ENCODE measurements around the gene PTPRA. TPM values are rescaled to one million over a fixed set of nuclear protein-coding genes. Genes with fewer than 3 reads are reported as not detected.
"Not testable (repeated sequence)": the region's sequence is repeated elsewhere in the genome, so short reads cannot be mapped to it uniquely, and the experiment has no call there.

PTPRA gene, protein sequence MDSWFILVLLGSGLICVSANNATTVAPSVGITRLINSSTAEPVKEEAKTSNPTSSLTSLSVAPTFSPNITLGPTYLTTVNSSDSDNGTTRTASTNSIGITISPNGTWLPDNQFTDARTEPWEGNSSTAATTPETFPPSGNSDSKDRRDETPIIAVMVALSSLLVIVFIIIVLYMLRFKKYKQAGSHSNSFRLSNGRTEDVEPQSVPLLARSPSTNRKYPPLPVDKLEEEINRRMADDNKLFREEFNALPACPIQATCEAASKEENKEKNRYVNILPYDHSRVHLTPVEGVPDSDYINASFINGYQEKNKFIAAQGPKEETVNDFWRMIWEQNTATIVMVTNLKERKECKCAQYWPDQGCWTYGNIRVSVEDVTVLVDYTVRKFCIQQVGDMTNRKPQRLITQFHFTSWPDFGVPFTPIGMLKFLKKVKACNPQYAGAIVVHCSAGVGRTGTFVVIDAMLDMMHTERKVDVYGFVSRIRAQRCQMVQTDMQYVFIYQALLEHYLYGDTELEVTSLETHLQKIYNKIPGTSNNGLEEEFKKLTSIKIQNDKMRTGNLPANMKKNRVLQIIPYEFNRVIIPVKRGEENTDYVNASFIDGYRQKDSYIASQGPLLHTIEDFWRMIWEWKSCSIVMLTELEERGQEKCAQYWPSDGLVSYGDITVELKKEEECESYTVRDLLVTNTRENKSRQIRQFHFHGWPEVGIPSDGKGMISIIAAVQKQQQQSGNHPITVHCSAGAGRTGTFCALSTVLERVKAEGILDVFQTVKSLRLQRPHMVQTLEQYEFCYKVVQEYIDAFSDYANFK
- total RNA-seq: 43.6 and 46.7 TPM in 2 replicates

DNA sequence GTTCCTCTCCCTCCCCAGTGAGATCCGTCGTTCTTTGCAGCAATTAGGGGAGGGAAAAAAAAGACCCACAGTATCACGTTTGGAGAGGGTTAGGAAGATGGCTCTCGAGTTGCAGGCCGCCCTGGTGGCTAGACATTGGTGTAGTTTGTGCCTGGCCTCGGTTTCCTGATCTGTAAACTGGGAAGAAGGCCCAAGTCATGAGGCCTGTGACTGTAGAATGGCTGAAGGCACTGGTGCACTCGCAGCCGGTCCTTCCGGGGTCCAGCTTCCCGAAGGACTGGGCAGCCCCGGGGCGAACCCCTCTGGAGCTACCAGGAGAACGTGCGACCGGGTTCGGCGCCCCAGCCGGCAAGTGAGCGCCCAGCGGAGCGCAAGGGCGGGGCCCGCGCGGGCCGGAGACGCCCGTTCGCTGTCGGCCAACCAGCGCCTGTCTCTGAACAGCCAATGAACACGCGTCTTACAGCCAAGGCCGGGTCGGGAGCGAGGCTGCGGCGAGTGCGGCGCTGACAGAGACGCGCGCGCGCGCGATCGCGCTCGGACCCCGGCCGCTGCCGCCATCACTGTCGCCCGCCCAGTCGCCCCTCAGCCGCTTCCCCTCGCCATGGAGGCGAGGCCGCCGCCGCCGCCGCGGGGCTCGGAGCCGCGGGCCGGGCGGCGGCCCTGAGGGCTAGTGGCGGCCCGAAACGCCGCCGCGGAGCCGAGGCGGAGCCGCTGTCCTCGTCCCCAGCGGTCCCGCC is at the start of gene PTPRA:
PTPRA (plus strand) TSS at position 472 of the 737 bp plus-strand sequence. CDS start 90,797 bp downstream, outside the sequence.
- Mint-ChIP-seq H3K9me3 (no peaks in the 10 kb centered on the region), H3K4me3 (peak within 1 kb of the TSS; percentile 94), H3K36me3 (ENCODE audit: low read depth) (peaks cover 8% of the 10 kb centered on the region), H3K4me1 (peaks cover 38% of the 10 kb centered on the region), H3K27ac (peak within 1 kb of the TSS; percentile 80), H3K27me3 (peaks cover 4% of the 10 kb centered on the region)
- ATAC-seq (ENCODE audit: low read depth): peak; percentile 94
- peak; percentile 90 for DNase-seq
- intact Hi-C loops (cut with micrococcal nuclease): loop anchor here (1.0 to 10.0 kb wide), 10 partner anchors 33 to 403 kb away; partner anchors contain the start of genes EBF4, FASTKD5, LZTS3 and MRPS26
- CTCF ChIA-PET: interaction anchor here (1.0 kb wide), 1 partner anchor 128 kb away, joined by 3 read pairs; no protein-coding TSS in a partner anchor
- TF ChIP-seq, protein P1, sequence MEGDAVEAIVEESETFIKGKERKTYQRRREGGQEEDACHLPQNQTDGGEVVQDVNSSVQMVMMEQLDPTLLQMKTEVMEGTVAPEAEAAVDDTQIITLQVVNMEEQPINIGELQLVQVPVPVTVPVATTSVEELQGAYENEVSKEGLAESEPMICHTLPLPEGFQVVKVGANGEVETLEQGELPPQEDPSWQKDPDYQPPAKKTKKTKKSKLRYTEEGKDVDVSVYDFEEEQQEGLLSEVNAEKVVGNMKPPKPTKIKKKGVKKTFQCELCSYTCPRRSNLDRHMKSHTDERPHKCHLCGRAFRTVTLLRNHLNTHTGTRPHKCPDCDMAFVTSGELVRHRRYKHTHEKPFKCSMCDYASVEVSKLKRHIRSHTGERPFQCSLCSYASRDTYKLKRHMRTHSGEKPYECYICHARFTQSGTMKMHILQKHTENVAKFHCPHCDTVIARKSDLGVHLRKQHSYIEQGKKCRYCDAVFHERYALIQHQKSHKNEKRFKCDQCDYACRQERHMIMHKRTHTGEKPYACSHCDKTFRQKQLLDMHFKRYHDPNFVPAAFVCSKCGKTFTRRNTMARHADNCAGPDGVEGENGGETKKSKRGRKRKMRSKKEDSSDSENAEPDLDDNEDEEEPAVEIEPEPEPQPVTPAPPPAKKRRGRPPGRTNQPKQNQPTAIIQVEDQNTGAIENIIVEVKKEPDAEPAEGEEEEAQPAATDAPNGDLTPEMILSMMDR (IDR thresholded peaks at IDR 0.05): no peak
- POLR2A ChIA-PET: interaction anchor here (0.5 to 2.3 kb wide), 13 partner anchors 12 to 1022 kb away, joined by 3 to 17 read pairs (median 3); partner anchors contain the start of genes CPXM1, IDH3B, MRPS26 and NOP56

- peaks cover 31% of the 10 kb centered on the region for H3K27me3 Mint-ChIP-seq
- TF ChIP-seq, protein P1 (IDR thresholded peaks at IDR 0.05): no peak
- intact Hi-C loops (cut with micrococcal nuclease): no loop called here
- POLR2A ChIA-PET: no interaction called here
- H3K9me3 Mint-ChIP-seq: no peaks in the 10 kb centered on the region
- CTCF ChIA-PET: no interaction called here
- peaks cover 7% of the 10 kb centered on the region for H3K4me1 Mint-ChIP-seq
- no peaks in the 10 kb centered on the region for H3K36me3 Mint-ChIP-seq (ENCODE audit: low read depth)
- H3K4me3 Mint-ChIP-seq: no peak overlapping the region
- DNase-seq: no peak
- no peak for ATAC-seq (ENCODE audit: low read depth)
- H3K27ac Mint-ChIP-seq: no peak overlapping the region
Measured at GRCh38 chr20:2825761-2826160, 47.5 kb upstream of the PTPRA start.

DNA sequence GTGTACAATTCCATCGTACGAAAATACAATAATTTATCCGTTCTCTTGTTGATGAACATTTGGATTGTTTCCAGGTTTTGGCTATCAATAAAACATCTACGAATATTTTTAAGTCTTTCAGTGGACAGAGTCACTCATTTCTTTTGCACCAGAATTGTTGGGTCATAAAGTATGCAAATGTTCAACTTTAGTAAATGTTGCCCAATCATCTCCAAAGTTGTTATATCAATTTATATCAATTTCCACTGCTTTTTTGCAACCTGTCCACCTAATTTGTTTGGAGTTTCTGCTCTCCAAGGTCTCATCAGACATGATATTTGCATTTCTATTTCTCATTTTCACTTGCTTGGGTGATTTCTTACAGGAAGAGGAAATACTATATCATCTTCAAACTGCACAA is 46.6 kb upstream of the PTPRA start:
- intact Hi-C loops (cut with micrococcal nuclease): no loop called here
- TF ChIP-seq, protein P1 (IDR thresholded peaks at IDR 0.05): no peak
- Mint-ChIP-seq H3K27ac (no peak overlapping the region), H3K4me3 (no peak overlapping the region), H3K36me3 (ENCODE audit: low read depth) (no peaks in the 10 kb centered on the region), H3K4me1 (peaks cover 7% of the 10 kb centered on the region), H3K27me3 (peaks cover 27% of the 10 kb centered on the region), H3K9me3 (no peaks in the 10 kb centered on the region)
- DNase-seq (no peak), ATAC-seq (ENCODE audit: low read depth) (no peak)
- POLR2A ChIA-PET: no interaction called here
- CTCF ChIA-PET: no interaction called here

- DNase-seq: no peak
Measured at GRCh38 chr20:2829376-2829775, 43.9 kb upstream of the PTPRA start.

GRCh38 chr20:2831206-2831605 is 42.1 kb upstream of the PTPRA start:
- Mint-ChIP-seq H3K27me3 (peaks cover 20% of the 10 kb centered on the region), H3K4me1 (peaks cover 11% of the 10 kb centered on the region)
- H3K4me3 Mint-ChIP-seq; ATAC-seq (ENCODE audit: low read depth); CTCF ChIA-PET; H3K27ac Mint-ChIP-seq; DNase-seq; intact Hi-C loops (cut with micrococcal nuclease); H3K36me3 Mint-ChIP-seq (ENCODE audit: low read depth); POLR2A ChIA-PET; H3K9me3 Mint-ChIP-seq: not testable (repeated sequence)

More at GRCh38 chr20:2829376-2829775, 43.9 kb upstream of the PTPRA start:
- TF ChIP-seq, protein P1 (IDR thresholded peaks at IDR 0.05): no peak
- Mint-ChIP-seq H3K36me3 (ENCODE audit: low read depth) (no peaks in the 10 kb centered on the region), H3K4me1 (peaks cover 11% of the 10 kb centered on the region), H3K9me3 (no peaks in the 10 kb centered on the region), H3K4me3 (no peak overlapping the region), H3K27me3 (peaks cover 25% of the 10 kb centered on the region), H3K27ac (no peak overlapping the region)
- CTCF ChIA-PET: no interaction called here
- no peak for ATAC-seq (ENCODE audit: low read depth)
- POLR2A ChIA-PET: no interaction called here
- intact Hi-C loops (cut with micrococcal nuclease): no loop called here

Data from activated B cell treated with CpG ODN at 0.5 μM for 24 hours (primary cell).